ENCODE measurements around the gene ZNF33A. TPM values are rescaled to one million over a fixed set of nuclear protein-coding genes. Genes with fewer than 3 reads are reported as not detected.

ZNF33A gene
- total RNA-seq, 4 donors from 2014 or later: 17.5 to 45.8 (median 24.8) TPM

DNA sequence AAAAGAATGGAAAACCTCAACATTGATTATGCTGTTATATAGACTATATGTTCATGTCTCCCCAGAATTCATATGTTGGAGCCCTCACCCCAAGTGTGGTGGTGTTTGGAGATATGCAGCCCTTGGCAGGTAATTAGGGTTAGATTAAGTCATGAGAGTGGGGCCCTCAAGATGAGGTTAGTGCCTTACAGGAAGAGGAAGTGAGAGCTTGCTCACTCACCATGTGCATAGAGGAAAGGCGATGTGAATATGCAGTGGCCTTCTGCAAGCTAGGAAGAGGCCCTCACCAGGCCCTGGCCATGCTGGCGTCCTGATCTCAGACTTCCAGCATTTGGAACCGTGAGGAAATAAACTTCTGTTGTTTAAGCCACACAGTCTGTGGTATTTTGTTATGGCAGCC lies 14.8 kb downstream of the ZNF33A start:
- 93% methylated on average over 3 of the region's 3 CpGs for WGBS
- Histone ChIP-seq H3K4me3 (no peak overlapping the region), H3K9me3 (no peaks in the 10 kb centered on the region), H3K4me1 (no peaks in the 10 kb centered on the region), H3K36me3 (peaks cover 90% of the 10 kb centered on the region), H3K27ac (no peak overlapping the region), H3K27me3 (no peaks in the 10 kb centered on the region)
- TF ChIP-seq POLR2A (IDR thresholded peaks at IDR 0.05) (no peak), POLR2AphosphoS5 (IDR thresholded peaks at IDR 0.05) (no peak), EP300 (IDR thresholded peaks at IDR 0.05) (no peak)
- TF ChIP-seq, protein P1, sequence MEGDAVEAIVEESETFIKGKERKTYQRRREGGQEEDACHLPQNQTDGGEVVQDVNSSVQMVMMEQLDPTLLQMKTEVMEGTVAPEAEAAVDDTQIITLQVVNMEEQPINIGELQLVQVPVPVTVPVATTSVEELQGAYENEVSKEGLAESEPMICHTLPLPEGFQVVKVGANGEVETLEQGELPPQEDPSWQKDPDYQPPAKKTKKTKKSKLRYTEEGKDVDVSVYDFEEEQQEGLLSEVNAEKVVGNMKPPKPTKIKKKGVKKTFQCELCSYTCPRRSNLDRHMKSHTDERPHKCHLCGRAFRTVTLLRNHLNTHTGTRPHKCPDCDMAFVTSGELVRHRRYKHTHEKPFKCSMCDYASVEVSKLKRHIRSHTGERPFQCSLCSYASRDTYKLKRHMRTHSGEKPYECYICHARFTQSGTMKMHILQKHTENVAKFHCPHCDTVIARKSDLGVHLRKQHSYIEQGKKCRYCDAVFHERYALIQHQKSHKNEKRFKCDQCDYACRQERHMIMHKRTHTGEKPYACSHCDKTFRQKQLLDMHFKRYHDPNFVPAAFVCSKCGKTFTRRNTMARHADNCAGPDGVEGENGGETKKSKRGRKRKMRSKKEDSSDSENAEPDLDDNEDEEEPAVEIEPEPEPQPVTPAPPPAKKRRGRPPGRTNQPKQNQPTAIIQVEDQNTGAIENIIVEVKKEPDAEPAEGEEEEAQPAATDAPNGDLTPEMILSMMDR (IDR thresholded peaks at IDR 0.05): no peak
- no peak for DNase-seq (ENCODE audit: low spot score in 2 of 2)

DNA sequence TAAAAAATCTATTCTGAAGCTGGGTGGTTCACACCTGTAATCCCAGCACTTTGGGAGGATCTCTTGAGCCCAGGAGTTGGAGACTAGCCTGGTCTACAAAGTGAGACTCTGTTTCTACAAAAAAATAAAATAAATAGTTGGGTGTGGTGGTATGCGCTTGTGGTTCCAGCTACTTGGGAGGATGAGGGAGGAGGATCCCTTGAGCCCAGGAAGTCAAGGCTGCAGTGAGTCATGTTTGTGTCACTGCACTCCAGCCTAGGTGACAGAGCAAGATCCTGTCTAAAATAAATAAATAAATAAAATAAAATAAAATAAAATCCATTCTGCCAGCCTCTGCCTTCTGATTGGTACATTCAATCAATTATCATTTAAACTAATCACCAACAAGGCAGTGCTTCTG lies 17.5 kb downstream of the ZNF33A start:
- peaks cover 92% of the 10 kb centered on the region for H3K36me3 ChIP-seq
- WGBS: 94% methylated on average over 1 of the region's 1 CpG

DNA sequence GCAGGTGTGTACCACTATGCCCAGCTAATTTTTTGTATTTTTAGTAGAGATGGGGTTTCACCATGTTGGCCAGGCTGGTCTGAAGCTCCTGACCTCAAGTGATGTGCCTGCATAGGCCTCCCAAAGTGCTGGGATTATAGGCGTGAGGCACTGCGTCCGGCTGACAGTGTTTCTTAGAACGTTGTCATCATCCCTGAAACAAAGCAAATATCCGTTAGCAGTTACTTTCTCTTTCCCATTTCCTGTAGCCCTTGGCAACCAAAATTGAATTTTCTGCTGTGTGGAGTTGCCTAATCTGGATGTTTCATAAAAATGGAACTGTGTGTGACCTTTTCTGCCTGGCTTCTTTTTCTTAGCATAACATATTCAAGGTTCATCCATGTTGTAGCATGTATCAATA lies 22.4 kb downstream of the ZNF33A start:
- WGBS: 89% methylated on average over 5 of the region's 5 CpGs
- H3K4me1 ChIP-seq: no peaks in the 10 kb centered on the region
- H3K9me3 ChIP-seq: no peaks in the 10 kb centered on the region
- no peak overlapping the region for H3K4me3 ChIP-seq
- no peak overlapping the region for H3K27ac ChIP-seq
- no peaks in the 10 kb centered on the region for H3K27me3 ChIP-seq
- peaks cover 90% of the 10 kb centered on the region for H3K36me3 ChIP-seq
- TF ChIP-seq, protein P1 (IDR thresholded peaks at IDR 0.05): no peak
- TF ChIP-seq POLR2A (IDR thresholded peaks at IDR 0.05): no peak
- TF ChIP-seq POLR2AphosphoS5 (IDR thresholded peaks at IDR 0.05): no peak
- TF ChIP-seq EP300 (IDR thresholded peaks at IDR 0.05): no peak
- DNase-seq (ENCODE audit: low spot score in 2 of 2): no peak

More for the DNA sequence above, 17.5 kb downstream of the ZNF33A start:
- Histone ChIP-seq H3K4me3 (no peak overlapping the region), H3K27me3 (no peaks in the 10 kb centered on the region), H3K27ac (no peak overlapping the region), H3K9me3 (no peaks in the 10 kb centered on the region), H3K4me1 (no peaks in the 10 kb centered on the region)
- no peak for DNase-seq (ENCODE audit: low spot score in 2 of 2)
- TF ChIP-seq POLR2AphosphoS5 (IDR thresholded peaks at IDR 0.05) (no peak), EP300 (IDR thresholded peaks at IDR 0.05) (no peak)
- TF ChIP-seq, protein P1 (IDR thresholded peaks at IDR 0.05): no peak

DNA sequence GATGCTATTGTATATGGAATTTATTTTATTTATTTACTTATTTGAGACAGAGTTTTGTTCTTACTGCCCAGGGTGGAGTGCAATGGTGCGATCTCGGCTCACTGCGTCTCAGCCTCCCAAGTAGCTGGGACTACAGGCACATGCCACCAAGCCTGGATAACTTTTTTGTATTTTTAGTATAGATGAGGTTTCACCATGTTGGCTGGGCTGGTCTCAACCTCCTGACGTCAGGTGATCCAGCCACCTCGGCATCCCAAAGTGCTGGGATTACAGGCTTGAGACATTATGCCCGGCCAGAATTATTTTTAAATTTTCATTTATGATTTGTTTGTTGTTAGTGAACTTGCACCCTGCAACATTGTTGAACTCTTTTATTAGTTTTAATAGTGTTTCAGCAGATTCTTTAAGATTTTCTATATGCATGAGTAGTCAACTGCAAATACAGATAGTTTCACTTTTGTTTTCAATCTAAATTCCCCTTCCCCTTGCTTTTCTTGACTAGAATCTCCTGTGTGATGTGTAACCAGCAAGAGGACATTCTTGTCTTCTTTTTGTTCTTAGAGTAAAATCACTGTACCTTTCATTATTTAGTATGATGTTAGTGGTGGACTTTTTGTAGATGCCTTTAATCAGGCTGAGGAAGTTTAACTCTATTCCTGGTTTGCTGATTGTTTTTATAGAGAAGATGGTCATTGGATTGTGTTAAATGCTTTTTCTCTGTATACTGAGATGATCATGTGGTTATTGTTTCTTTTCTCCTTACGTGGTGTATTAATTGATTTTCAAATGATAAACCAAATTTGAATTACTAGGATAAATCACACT lies 27.8 kb downstream of the ZNF33A start:
- WGBS: 93% methylated on average over 7 of the region's 7 CpGs
- H3K36me3 ChIP-seq: peaks cover 53% of the 10 kb centered on the region
- H3K27me3 ChIP-seq: no peaks in the 10 kb centered on the region
- no peak overlapping the region for H3K27ac ChIP-seq
- no peaks in the 10 kb centered on the region for H3K9me3 ChIP-seq
- H3K4me1 ChIP-seq: no peaks in the 10 kb centered on the region
- H3K4me3 ChIP-seq: no peak overlapping the region
- TF ChIP-seq EP300 (IDR thresholded peaks at IDR 0.05) (no peak), POLR2AphosphoS5 (IDR thresholded peaks at IDR 0.05) (no peak), POLR2A (IDR thresholded peaks at IDR 0.05) (no peak)
- TF ChIP-seq, protein P1 (IDR thresholded peaks at IDR 0.05): no peak
- DNase-seq (ENCODE audit: low spot score in 2 of 2): no peak

DNA sequence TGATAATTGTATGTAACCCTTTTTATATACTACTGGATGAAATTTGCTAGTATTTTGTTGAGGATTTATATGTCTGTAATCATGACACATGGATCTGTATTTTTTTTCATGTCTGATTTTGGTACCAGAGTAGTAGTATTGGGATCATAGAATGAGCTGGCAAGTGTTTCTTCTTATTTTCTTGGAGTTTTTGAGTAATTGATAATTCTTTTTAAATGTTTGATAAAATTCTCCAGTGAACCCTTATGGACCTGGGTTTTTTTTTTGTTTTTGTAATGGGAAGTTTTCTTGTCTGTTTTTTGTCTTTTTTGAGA lies 28.4 kb downstream of the ZNF33A start:
- no peak overlapping the region for H3K4me3 ChIP-seq
- no peaks in the 10 kb centered on the region for H3K4me1 ChIP-seq
- no peaks in the 10 kb centered on the region for H3K27me3 ChIP-seq
- DNase-seq (ENCODE audit: low spot score in 2 of 2): no peak
- TF ChIP-seq, protein P1 (IDR thresholded peaks at IDR 0.05): no peak
- TF ChIP-seq EP300 (IDR thresholded peaks at IDR 0.05) (no peak), POLR2A (IDR thresholded peaks at IDR 0.05) (no peak), POLR2AphosphoS5 (IDR thresholded peaks at IDR 0.05) (no peak)
- no peaks in the 10 kb centered on the region for H3K9me3 ChIP-seq
- no peak overlapping the region for H3K27ac ChIP-seq
- H3K36me3 ChIP-seq: peaks cover 48% of the 10 kb centered on the region
